HepG2 (cell line): Measurements from ENCODE around the gene CLN6. TPM values are rescaled to one million over a fixed set of nuclear protein-coding genes. Genes with fewer than 3 reads are reported as not detected.
A peak's percentile ranks its signal among the peaks of the same experiment; 100 is the strongest.

Experiments
- ADNP ChIP-seq: sonication (generic); formaldehyde crosslinking; IDR thresholded peaks from 2 replicates; pipeline ENCODE4 v1.4.0; 2020; ENCODE audit warnings: missing genetic modification reagents
- CSRNP1 ChIP-seq: sonication (generic); formaldehyde crosslinking; IDR thresholded peaks from 2 replicates; pipeline ENCODE4 v1.8.1; 2023; ENCODE audit warnings: mild to moderate bottlenecking, missing genetic modification reagents
- ETV5 ChIP-seq: IDR thresholded peaks from 2 replicates; pipeline ENCODE4 v1.6.1; 2018; ENCODE audit warnings: missing biosample characterization, missing genetic modification reagents, inconsistent platforms, borderline replicate concordance
- FOXK1 ChIP-seq: sonication (generic); formaldehyde crosslinking; IDR thresholded peaks from 2 replicates; pipeline ENCODE4 v1.4.0; 2020; ENCODE audit warnings: low read depth, missing genetic modification reagents, borderline replicate concordance
- HNRNPUL1 ChIP-seq: fragments of 200-400 bp; formaldehyde crosslinking; IDR thresholded peaks from 2 replicates; pipeline ENCODE4 v1.6.1; 2017; ENCODE audit warnings: low read depth, mild to moderate bottlenecking, low read length, moderate library complexity
- JARID2 ChIP-seq: sonication (generic); formaldehyde crosslinking; IDR thresholded peaks from 2 replicates; pipeline ENCODE4 v1.8.1; 2023; ENCODE audit warnings: missing genetic modification reagents, inconsistent platforms; ENCODE audit not compliant: insufficient replicate concordance
- KDM5A ChIP-seq: fragments of 200-600 bp; sonication (generic); IDR thresholded peaks from 2 replicates; pipeline ENCODE4 v1.7.0; 2018; ENCODE audit warnings: antibody characterized with exemption, mild to moderate bottlenecking, low read length, borderline replicate concordance
- MTERF4 ChIP-seq: sonication (generic); formaldehyde crosslinking; IDR thresholded peaks from 2 replicates; pipeline ENCODE4 v1.8.0; 2023; ENCODE audit warnings: mild to moderate bottlenecking, missing genetic modification reagents
- MXD3 ChIP-seq: IDR thresholded peaks from 2 replicates; pipeline ENCODE4 v1.6.1; 2016; ENCODE audit warnings: mild to moderate bottlenecking, missing biosample characterization, missing genetic modification reagents
- NFRKB ChIP-seq: fragments of 450-650 bp; IDR thresholded peaks from 2 replicates; pipeline ENCODE4 v1.6.1; 2017
- PRDM4 ChIP-seq: sonication (generic); formaldehyde crosslinking; IDR thresholded peaks from 2 replicates; pipeline ENCODE4 v1.9.0; 2021; ENCODE audit warnings: missing genetic modification reagents, borderline replicate concordance
- RFX3 ChIP-seq: IDR thresholded peaks from 2 replicates; pipeline ENCODE4 v1.6.1; 2016; ENCODE audit warnings: missing biosample characterization, missing genetic modification reagents
- TBX3 ChIP-seq: fragments of 450-650 bp; IDR thresholded peaks from 2 replicates; pipeline ENCODE4 v1.6.1; 2017; ENCODE audit warnings: antibody characterized with exemption, mild to moderate bottlenecking, inconsistent platforms, borderline replicate concordance
- ZGPAT ChIP-seq: IDR thresholded peaks from 2 replicates; pipeline ENCODE4 v1.6.1; 2016; ENCODE audit warnings: mild to moderate bottlenecking
- ZMYM3 ChIP-seq: sonication (generic); formaldehyde crosslinking; IDR thresholded peaks from 2 replicates; pipeline ENCODE4 v1.5.1; 2020; ENCODE audit warnings: mild to moderate bottlenecking, missing genetic modification reagents
- ZNF235 ChIP-seq: sonication (generic); formaldehyde crosslinking; IDR thresholded peaks from 2 replicates; pipeline ENCODE4 v1.8.1; 2023; ENCODE audit warnings: mild to moderate bottlenecking, missing genetic modification reagents, borderline replicate concordance
- ZNF281 ChIP-seq: sonication (generic); formaldehyde crosslinking; IDR thresholded peaks from 2 replicates; pipeline ENCODE4 v1.4.0; 2020; ENCODE audit warnings: missing genetic modification reagents, borderline replicate concordance
- ZNF619 ChIP-seq: sonication (generic); formaldehyde crosslinking; IDR thresholded peaks from 2 replicates; pipeline ENCODE4 v1.4.0; 2020; ENCODE audit warnings: mild to moderate bottlenecking, missing genetic modification reagents
- ZNF644 ChIP-seq: IDR thresholded peaks from 2 replicates; pipeline ENCODE4 v1.6.1; 2016; ENCODE audit warnings: low read depth
- polyA plus RNA-seq, 8 experiments: library from polyadenylated mRNA; depleted of rRNA in 3 of 8; stranded (reverse) in 7 of 8; unstranded in 1 of 8; fragments of >200 nt; fragmentation: Illumina TruSeq in 4 of 8; extraction: Trizol in 4 of 8; gene quantifications; 2 replicates each; pipeline versions ENCODE4 v1.2.1 to v1.2.3, GENCODE V29; 2011 to 2016; ENCODE audit warnings: low read depth in 4 of 8, missing spikeins in 1 of 8, mixed read lengths in 1 of 8; ENCODE audit not compliant: insufficient read depth in 1 of 8
- total RNA-seq, 5 experiments: library from RNA; depleted of rRNA; stranded (reverse); fragments of >200 nt; fragmentation: Illumina TruSeq; extraction: Trizol; gene quantifications; 2 replicates each; pipeline ENCODE4 v1.2.3, GENCODE V29; 2016; ENCODE audit warnings: low read depth in 1 of 5

The CLN6 gene
- total and polyA plus RNA-seq, 2 of the 13 experiments (the other 11 are each of a cell fraction or from before 2014, with no cell fraction given), result 24.9 to 27.1 TPM

GRCh38 chr15:68256675-68257450 is 27.3 kb upstream of the CLN6 start (continued):
- TF ChIP-seq FOXK1 (peak; percentile 51; the same call in 1 of the 2 replicates), ZNF235 (CRISPR knock-in tag) (no peak), MTERF4 (CRISPR knock-in tag) (no peak), MXD3 (no peak; the same call in 1 of the 2 replicates), ZGPAT (peak; percentile 68), RFX3 (no peak), JARID2 (CRISPR knock-in tag) (no peak), TBX3 (no peak), ADNP (no peak; the same call in 1 of the 2 replicates), ZMYM3 (CRISPR knock-in tag) (no peak), ZNF644 (CRISPR knock-in tag) (no peak), KDM5A (no peak), ZNF281 (CRISPR knock-in tag) (peak; percentile 97), HNRNPUL1 (no peak), ETV5 (CRISPR knock-in tag) (peak; percentile 38; the same call in 1 of the 2 replicates), NFRKB (no peak), PRDM4 (CRISPR knock-in tag) (no peak), ZNF619 (CRISPR knock-in tag) (no peak), CSRNP1 (CRISPR knock-in tag) (0 out of 2 replicates have a peak, but pooled peaks have one; percentile 61)
